ENCODE results near the gene SND1.

Gene SND1

DNA sequence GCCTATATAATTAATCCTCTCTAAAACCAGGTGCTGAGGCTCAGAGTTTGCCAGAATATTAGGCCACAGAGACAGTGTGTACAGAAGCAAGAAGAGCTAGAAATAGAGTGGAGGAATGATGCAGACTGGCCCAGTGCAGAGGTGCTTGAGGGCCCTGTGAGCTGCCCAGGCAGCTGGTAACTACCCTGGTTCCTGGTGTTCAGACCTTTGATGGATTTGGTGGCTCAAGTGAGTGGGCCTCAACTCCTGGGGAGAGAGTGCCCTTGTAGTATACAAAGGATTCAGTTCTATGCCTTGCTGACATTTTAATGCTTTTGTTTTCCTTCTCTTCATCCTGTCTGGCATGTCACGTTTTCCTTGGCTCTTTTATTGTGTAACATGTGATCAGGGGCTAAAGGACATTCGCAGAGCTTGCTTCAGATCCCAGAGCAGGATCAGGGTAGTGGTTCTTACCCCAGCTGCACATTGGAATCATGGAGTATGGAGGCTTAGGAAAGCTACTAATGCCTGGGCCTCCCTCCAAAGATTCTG lies 359.2 kb downstream of the SND1 start:
- H3K27me3 ChIP-seq (ENCODE audit: control insufficient read depth, insufficient read depth, low read length): no peaks in the 10 kb centered on the region
- peaks cover 22% of the 10 kb centered on the region for H3K4me1 ChIP-seq (ENCODE audit: control insufficient read depth, insufficient read depth, low read length)
- H3K9ac ChIP-seq (ENCODE audit: low read depth, low read length): no peak overlapping the region
- H3K9me3 ChIP-seq (ENCODE audit: control insufficient read depth, insufficient read depth, low read length): no peaks in the 10 kb centered on the region
- H3K36me3 ChIP-seq (ENCODE audit: control insufficient read depth, insufficient read depth, low read length): peaks cover 3% of the 10 kb centered on the region; the same call in 1 of the 2 replicates
- no peak overlapping the region for H3K4me3 ChIP-seq (ENCODE audit: low read depth, low read length)
- H3K27ac ChIP-seq (ENCODE audit: low read depth, low read length): no peak overlapping the region

- Histone ChIP-seq H3K36me3 (ENCODE audit: control insufficient read depth, insufficient read depth, low read length) (peaks cover 3% of the 10 kb centered on the region; the same call in 1 of the 2 replicates), H3K27me3 (ENCODE audit: control insufficient read depth, insufficient read depth, low read length) (no peaks in the 10 kb centered on the region), H3K27ac (ENCODE audit: low read depth, low read length) (no peak overlapping the region), H3K4me3 (ENCODE audit: low read depth, low read length) (no peak overlapping the region), H3K9me3 (ENCODE audit: control insufficient read depth, insufficient read depth, low read length) (no peaks in the 10 kb centered on the region), H3K4me1 (ENCODE audit: control insufficient read depth, insufficient read depth, low read length) (peaks cover 45% of the 10 kb centered on the region), H3K9ac (ENCODE audit: low read depth, low read length) (no peak overlapping the region)
Measured at GRCh38 chr7:128014811-128015210, 362.8 kb downstream of the SND1 start.

GRCh38 chr7:128017460-128017859 lies 365.5 kb downstream of the SND1 start:
- Histone ChIP-seq H3K9ac (ENCODE audit: low read depth, low read length) (no peak overlapping the region), H3K27ac (ENCODE audit: low read depth, low read length) (no peak overlapping the region), H3K4me1 (ENCODE audit: control insufficient read depth, insufficient read depth, low read length) (peaks cover 41% of the 10 kb centered on the region), H3K27me3 (ENCODE audit: control insufficient read depth, insufficient read depth, low read length) (no peaks in the 10 kb centered on the region), H3K36me3 (ENCODE audit: control insufficient read depth, insufficient read depth, low read length) (peaks cover 5% of the 10 kb centered on the region; the same call in 1 of the 2 replicates), H3K4me3 (ENCODE audit: low read depth, low read length) (no peak overlapping the region), H3K9me3 (ENCODE audit: control insufficient read depth, insufficient read depth, low read length) (no peaks in the 10 kb centered on the region)

DNA sequence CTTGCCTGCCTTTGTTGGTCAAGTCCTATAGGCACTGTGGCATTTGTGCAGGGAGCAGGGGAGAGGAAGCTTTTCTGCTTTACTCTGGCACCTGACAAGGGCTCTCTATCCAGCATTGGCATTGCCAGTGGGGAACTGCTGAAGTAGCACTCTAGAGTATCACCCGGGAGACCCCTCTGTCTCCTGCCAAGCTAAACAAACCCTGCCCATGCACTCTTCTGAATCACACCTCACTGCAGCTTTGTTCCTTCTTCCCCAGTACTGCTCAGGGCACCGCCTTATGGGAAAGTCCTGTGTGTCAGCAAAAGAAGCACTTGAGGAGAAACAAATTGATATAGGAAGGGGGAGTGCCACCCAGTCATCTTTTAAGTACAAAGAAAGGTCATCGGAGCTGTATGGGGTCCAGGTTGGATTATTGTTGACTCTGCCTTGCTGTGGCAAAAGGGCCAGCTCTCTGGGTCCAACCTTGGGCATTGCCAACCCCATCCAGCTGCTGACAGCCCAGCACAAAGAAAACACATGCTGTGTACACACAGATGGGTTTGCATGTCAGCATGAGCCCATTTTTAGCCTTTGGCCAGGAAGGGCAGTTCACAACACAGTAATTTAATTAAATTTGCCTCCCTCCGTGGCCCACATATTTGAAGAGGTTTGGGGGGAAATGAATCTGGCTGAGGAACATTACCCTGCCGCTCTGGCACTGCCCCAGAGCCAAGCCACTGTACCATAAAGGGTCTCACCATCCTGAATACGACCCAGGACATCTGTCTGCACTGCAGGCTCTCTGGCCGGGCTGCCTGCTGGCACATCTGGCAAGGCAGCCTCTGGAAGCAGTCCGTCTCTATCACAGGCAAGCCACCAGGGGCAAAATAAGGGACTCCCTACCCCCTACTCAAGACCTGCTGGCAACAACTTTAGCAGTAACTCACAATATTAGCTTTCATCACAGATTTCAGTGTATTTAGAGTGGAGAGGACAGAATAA lies 366.2 kb downstream of the SND1 start:
- peaks cover 5% of the 10 kb centered on the region; the same call in 1 of the 2 replicates for H3K36me3 ChIP-seq (ENCODE audit: control insufficient read depth, insufficient read depth, low read length)
- H3K9ac ChIP-seq (ENCODE audit: low read depth, low read length): no peak overlapping the region
- peaks cover 41% of the 10 kb centered on the region for H3K4me1 ChIP-seq (ENCODE audit: control insufficient read depth, insufficient read depth, low read length)
- H3K27ac ChIP-seq (ENCODE audit: low read depth, low read length): no peak overlapping the region
- no peaks in the 10 kb centered on the region for H3K9me3 ChIP-seq (ENCODE audit: control insufficient read depth, insufficient read depth, low read length)
- H3K27me3 ChIP-seq (ENCODE audit: control insufficient read depth, insufficient read depth, low read length): no peaks in the 10 kb centered on the region
- no peak overlapping the region for H3K4me3 ChIP-seq (ENCODE audit: low read depth, low read length)

DNA sequence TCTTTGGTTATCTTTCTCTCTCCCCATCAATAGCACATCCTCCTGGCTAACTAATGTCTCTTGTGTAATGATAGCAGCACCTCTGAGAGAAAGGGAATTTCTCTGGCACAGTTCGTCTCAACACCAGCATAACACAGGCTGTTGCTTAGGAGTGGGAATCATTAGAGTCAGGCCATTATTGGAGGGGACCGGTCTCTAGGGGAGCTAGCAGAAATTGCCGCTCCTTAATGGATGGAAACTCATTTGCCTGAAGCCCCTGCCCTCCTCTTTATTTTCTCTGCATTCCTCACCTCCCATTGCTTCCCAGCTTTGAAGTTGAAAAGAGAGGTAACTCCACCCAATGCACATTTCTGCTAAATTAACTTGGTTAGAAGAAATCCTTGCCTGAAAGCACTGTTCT lies 367.3 kb downstream of the SND1 start:
- Histone ChIP-seq H3K9me3 (ENCODE audit: control insufficient read depth, insufficient read depth, low read length) (no peaks in the 10 kb centered on the region), H3K27ac (ENCODE audit: low read depth, low read length) (peak overlapping the region; percentile 43), H3K36me3 (ENCODE audit: control insufficient read depth, insufficient read depth, low read length) (peaks cover 5% of the 10 kb centered on the region; the same call in 1 of the 2 replicates), H3K27me3 (ENCODE audit: control insufficient read depth, insufficient read depth, low read length) (no peaks in the 10 kb centered on the region), H3K4me1 (ENCODE audit: control insufficient read depth, insufficient read depth, low read length) (peaks cover 41% of the 10 kb centered on the region), H3K9ac (ENCODE audit: low read depth, low read length) (no peak overlapping the region), H3K4me3 (ENCODE audit: low read depth, low read length) (no peak overlapping the region)

- no peaks in the 10 kb centered on the region for H3K9me3 ChIP-seq (ENCODE audit: control insufficient read depth, insufficient read depth, low read length)
- peaks cover 36% of the 10 kb centered on the region for H3K4me1 ChIP-seq (ENCODE audit: control insufficient read depth, insufficient read depth, low read length)
- no peaks in the 10 kb centered on the region for H3K27me3 ChIP-seq (ENCODE audit: control insufficient read depth, insufficient read depth, low read length)
- H3K4me3 ChIP-seq (ENCODE audit: low read depth, low read length): no peak overlapping the region
- H3K9ac ChIP-seq (ENCODE audit: low read depth, low read length): no peak overlapping the region
- H3K27ac ChIP-seq (ENCODE audit: low read depth, low read length): peak overlapping the region; percentile 43
- H3K36me3 ChIP-seq (ENCODE audit: control insufficient read depth, insufficient read depth, low read length): peaks cover 10% of the 10 kb centered on the region; the same call in 1 of the 2 replicates
Measured at GRCh38 chr7:128020159-128020558, 368.2 kb downstream of the SND1 start.

GRCh38 chr7:128021366-128021765 lies 369.4 kb downstream of the SND1 start:
- H3K4me3 ChIP-seq (ENCODE audit: low read depth, low read length): no peak overlapping the region
- H3K9ac ChIP-seq (ENCODE audit: low read depth, low read length): no peak overlapping the region
- H3K27ac ChIP-seq (ENCODE audit: low read depth, low read length): no peak overlapping the region
- H3K4me1 ChIP-seq (ENCODE audit: control insufficient read depth, insufficient read depth, low read length): peaks cover 31% of the 10 kb centered on the region
- H3K9me3 ChIP-seq (ENCODE audit: control insufficient read depth, insufficient read depth, low read length): no peaks in the 10 kb centered on the region
- peaks cover 10% of the 10 kb centered on the region; the same call in 1 of the 2 replicates for H3K36me3 ChIP-seq (ENCODE audit: control insufficient read depth, insufficient read depth, low read length)
- no peaks in the 10 kb centered on the region for H3K27me3 ChIP-seq (ENCODE audit: control insufficient read depth, insufficient read depth, low read length)

DNA sequence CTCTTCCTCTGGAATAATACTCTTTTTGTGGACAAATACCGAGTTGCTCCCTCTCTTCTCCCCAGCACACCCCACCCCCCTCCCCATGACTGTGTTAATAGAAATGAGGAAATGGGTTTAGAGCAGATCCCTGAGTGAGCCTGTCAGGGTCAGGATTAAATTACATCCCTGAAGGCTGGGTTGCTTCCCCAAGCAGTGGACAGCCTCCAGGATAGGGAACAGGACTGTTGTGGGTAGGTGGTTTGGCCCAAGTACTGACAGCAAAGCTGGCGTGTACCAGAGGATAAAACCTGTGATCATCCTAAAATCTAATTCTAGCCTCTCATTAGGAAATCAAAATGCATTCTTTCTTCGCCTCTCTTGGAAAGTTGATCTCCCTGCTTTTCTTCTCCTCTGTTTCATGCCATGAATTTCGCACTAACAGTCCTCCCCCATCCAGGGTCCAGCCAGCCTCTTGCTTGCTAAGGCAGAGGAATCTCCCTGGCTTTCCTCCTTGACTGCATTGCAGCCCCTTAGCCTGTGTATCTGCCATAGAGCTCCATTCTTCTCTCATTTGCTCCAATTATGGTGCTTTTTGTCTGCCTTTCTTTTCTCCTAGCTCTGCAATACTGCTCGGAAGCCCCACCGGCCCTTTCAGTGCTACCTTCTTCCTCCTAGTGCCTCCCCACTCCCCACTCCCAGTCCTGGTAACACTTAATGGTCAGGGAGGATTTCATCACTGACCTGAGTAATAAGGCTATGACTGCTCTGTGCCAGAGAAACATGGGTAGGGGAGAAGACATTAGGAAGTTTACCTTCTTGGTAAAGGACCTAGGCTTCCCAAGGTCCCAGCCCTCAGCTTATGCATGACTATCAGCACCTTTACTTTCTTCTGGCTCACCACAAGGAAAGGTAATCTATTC lies 370.9 kb downstream of the SND1 start:
- Histone ChIP-seq H3K4me3 (ENCODE audit: low read depth, low read length) (no peak overlapping the region), H3K36me3 (ENCODE audit: control insufficient read depth, insufficient read depth, low read length) (peaks cover 10% of the 10 kb centered on the region; the same call in 1 of the 2 replicates), H3K27me3 (ENCODE audit: control insufficient read depth, insufficient read depth, low read length) (no peaks in the 10 kb centered on the region), H3K9me3 (ENCODE audit: control insufficient read depth, insufficient read depth, low read length) (no peaks in the 10 kb centered on the region), H3K27ac (ENCODE audit: low read depth, low read length) (no peak overlapping the region), H3K9ac (ENCODE audit: low read depth, low read length) (no peak overlapping the region), H3K4me1 (ENCODE audit: control insufficient read depth, insufficient read depth, low read length) (peaks cover 34% of the 10 kb centered on the region)

- Histone ChIP-seq H3K36me3 (ENCODE audit: control insufficient read depth, insufficient read depth, low read length) (peaks cover 17% of the 10 kb centered on the region), H3K4me3 (ENCODE audit: low read depth, low read length) (no peak overlapping the region), H3K27ac (ENCODE audit: low read depth, low read length) (no peak overlapping the region), H3K27me3 (ENCODE audit: control insufficient read depth, insufficient read depth, low read length) (peaks cover 5% of the 10 kb centered on the region), H3K4me1 (ENCODE audit: control insufficient read depth, insufficient read depth, low read length) (peaks cover 26% of the 10 kb centered on the region), H3K9me3 (ENCODE audit: control insufficient read depth, insufficient read depth, low read length) (no peaks in the 10 kb centered on the region), H3K9ac (ENCODE audit: low read depth, low read length) (no peak overlapping the region)
Measured at GRCh38 chr7:128024151-128024550, 372.2 kb downstream of the SND1 start.

DNA sequence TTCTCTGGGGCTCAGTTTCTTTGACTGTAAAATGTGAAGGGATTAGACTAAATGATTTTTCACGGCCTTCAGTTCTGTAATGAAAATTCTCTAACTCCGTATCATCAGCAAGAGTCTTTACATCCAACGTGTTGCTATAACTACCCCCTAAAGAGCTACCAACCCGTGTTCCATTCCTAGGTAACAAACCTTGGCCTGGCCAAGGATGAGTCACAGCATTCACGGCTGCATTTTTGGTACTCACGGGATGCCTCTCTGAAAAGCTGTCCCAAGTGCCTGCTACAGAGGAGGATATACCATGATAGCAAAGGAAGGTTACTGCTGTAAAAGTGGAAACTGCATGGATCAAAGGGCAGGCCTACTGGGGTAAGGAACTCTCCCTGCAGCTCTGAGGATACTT lies 373.4 kb downstream of the SND1 start:
- Histone ChIP-seq H3K27me3 (ENCODE audit: control insufficient read depth, insufficient read depth, low read length) (peaks cover 16% of the 10 kb centered on the region), H3K4me3 (ENCODE audit: low read depth, low read length) (no peak overlapping the region), H3K27ac (ENCODE audit: low read depth, low read length) (peak overlapping the region; percentile 3), H3K9ac (ENCODE audit: low read depth, low read length) (no peak overlapping the region), H3K4me1 (ENCODE audit: control insufficient read depth, insufficient read depth, low read length) (peaks cover 25% of the 10 kb centered on the region), H3K36me3 (ENCODE audit: control insufficient read depth, insufficient read depth, low read length) (peaks cover 20% of the 10 kb centered on the region), H3K9me3 (ENCODE audit: control insufficient read depth, insufficient read depth, low read length) (no peaks in the 10 kb centered on the region)

All from HUES48 (cell line).